DMS 273 treated with DMSO at 0.1 percent for 48 hours (cell line): ENCODE results near the gene CCDC57.

Source experiments
- DNase-seq: peaks from one replicate; lab custom pipeline; 2025; lab: John Stamatoyannopoulos, UW

The CCDC57 gene

GRCh38 chr17:82080789-82081464, 131.7 kb downstream of the CCDC57 start:
- no peak for DNase-seq

- DNase-seq = no peak
Measured at GRCh38 chr17:82080048-82080788, 132.4 kb downstream of the CCDC57 start.

- no peak for DNase-seq
Measured at GRCh38 chr17:82079001-82079677, 133.5 kb downstream of the CCDC57 start.

- no peak for DNase-seq
Measured at GRCh38 chr17:82078433-82078832, 134.2 kb downstream of the CCDC57 start.

- no peak for DNase-seq
Measured at GRCh38 chr17:82077617-82078358, 134.9 kb downstream of the CCDC57 start.

GRCh38 chr17:82076785-82077591, 135.7 kb downstream of the CCDC57 start:
- no peak for DNase-seq

- DNase-seq = no peak
Measured at GRCh38 chr17:82076018-82076784, 136.4 kb downstream of the CCDC57 start.

- no peak for DNase-seq
Measured at GRCh38 chr17:82073446-82073845, 139.2 kb downstream of the CCDC57 start.

- no peak for DNase-seq
Measured at GRCh38 chr17:82072827-82073226, 139.8 kb downstream of the CCDC57 start.

- DNase-seq = no peak
Measured at GRCh38 chr17:82070611-82071010, 142.0 kb downstream of the CCDC57 start.

GRCh38 chr17:82065638-82066303, 146.9 kb downstream of the CCDC57 start, which contains the start of gene DUS1L:
Gene DUS1L (minus strand): TSS chr17:82065804. CDS start chr17:82065059, 745 bp downstream.
- DNase-seq = no peak

- no peak for DNase-seq
Measured at GRCh38 chr17:82065193-82065637, 147.4 kb downstream of the CCDC57 start.

GRCh38 chr17:82064433-82065192, 148.0 kb downstream of the CCDC57 start:
- no peak for DNase-seq

GRCh38 chr17:82063424-82064415, 148.9 kb downstream of the CCDC57 start:
- no peak for DNase-seq

- DNase-seq = no peak
Measured at GRCh38 chr17:82062984-82063368, 149.7 kb downstream of the CCDC57 start.

- DNase-seq = no peak
Measured at GRCh38 chr17:82062076-82062983, 150.3 kb downstream of the CCDC57 start.
